Mesenchymal stem cell (in vitro differentiated cells and primary cell): ENCODE results near the gene FHOD3.

Source experiments
- DNase-seq: peaks from one replicate; pipeline ENCODE4 v3.0.0-alpha.2; 2013
- H2AFZ ChIP-seq: one replicate; pipeline ENCODE4 v1.6.1; 2013; ENCODE audit warnings: low read depth, mild to moderate bottlenecking, control low read depth, inconsistent platforms, low read length, moderate library complexity
- H2AK5ac ChIP-seq: 2 replicates; pipeline ENCODE4 v1.6.1; 2013; ENCODE audit warnings: low read length, moderate library complexity, mild to moderate bottlenecking, inconsistent platforms; ENCODE audit not compliant: severe bottlenecking
- H2BK120ac ChIP-seq: one replicate; pipeline ENCODE4 v1.6.1; 2013; ENCODE audit warnings: low read depth, mild to moderate bottlenecking, inconsistent platforms, low read length, moderate library complexity
- H2BK12ac ChIP-seq, 2 experiments: one replicate each; pipeline ENCODE4 v1.6.1; 2013; ENCODE audit warnings: inconsistent platforms in 2 of 2, low read length in 2 of 2, mild to moderate bottlenecking in 2 of 2, moderate library complexity in 2 of 2, control low read depth in 1 of 2
- H2BK15ac ChIP-seq: one replicate; pipeline ENCODE4 v1.6.1; 2013; ENCODE audit warnings: mild to moderate bottlenecking, low read depth, inconsistent platforms; ENCODE audit not compliant: poor library complexity, severe bottlenecking
- H2BK5ac ChIP-seq: 2 replicates; pipeline ENCODE4 v1.6.1; 2013; ENCODE audit warnings: low read depth, mild to moderate bottlenecking, low read length, control low read depth, inconsistent platforms; ENCODE audit not compliant: poor library complexity, severe bottlenecking
- H3K14ac ChIP-seq, 2 experiments: one replicate each; pipeline ENCODE4 v1.6.1; 2013; ENCODE audit warnings: inconsistent platforms in 2 of 2, low read length in 2 of 2, control low read depth in 1 of 2, mild to moderate bottlenecking in 1 of 2, moderate library complexity in 1 of 2
- H3K18ac ChIP-seq, 2 experiments: one replicate each; pipeline ENCODE4 v1.6.1; 2013; ENCODE audit warnings: inconsistent platforms in 2 of 2, low read length in 2 of 2, control low read depth in 1 of 2, low read depth in 1 of 2, mild to moderate bottlenecking in 1 of 2
- H3K23ac ChIP-seq, 2 experiments: one replicate each; pipeline ENCODE4 v1.6.1; 2013; ENCODE audit warnings: inconsistent platforms in 2 of 2, low read length in 2 of 2, mild to moderate bottlenecking in 2 of 2, moderate library complexity in 2 of 2, control low read depth in 1 of 2
- H3K27ac ChIP-seq: 2 replicates; pipeline ENCODE4 v1.5.1; 2013; ENCODE audit warnings: mild to moderate bottlenecking, moderate library complexity, low read length, control low read depth, inconsistent platforms; ENCODE audit not compliant: poor library complexity, severe bottlenecking
- H3K27me3 ChIP-seq, 2 experiments: 2 replicates each; pipeline versions ENCODE4 v1.6.1 to v1.7.0; 2013; ENCODE audit warnings: low read length in 2 of 2, mild to moderate bottlenecking in 2 of 2, moderate library complexity in 2 of 2, control low read depth in 1 of 2, inconsistent platforms in 1 of 2; ENCODE audit not compliant: control insufficient read depth in 1 of 2, insufficient read depth in 1 of 2
- H3K36me3 ChIP-seq, 2 experiments: 2 replicates each; pipeline versions ENCODE4 v1.6.1 to v1.7.0; 2013; ENCODE audit warnings: low read length in 2 of 2, control low read depth in 1 of 2, inconsistent platforms in 1 of 2, low read depth in 1 of 2, mild to moderate bottlenecking in 1 of 2; ENCODE audit not compliant: insufficient read depth in 2 of 2, control insufficient read depth in 1 of 2
- H3K4ac ChIP-seq, 2 experiments: one replicate each; pipeline ENCODE4 v1.6.1; 2013; ENCODE audit warnings: inconsistent platforms in 2 of 2, low read length in 2 of 2, mild to moderate bottlenecking in 2 of 2, moderate library complexity in 2 of 2, control low read depth in 1 of 2, low read depth in 1 of 2
- H3K4me1 ChIP-seq: 2 replicates; pipeline ENCODE4 v1.6.1; 2013; ENCODE audit warnings: low read depth, low read length, control low read depth; ENCODE audit not compliant: control insufficient read depth, insufficient read depth
- H3K4me2 ChIP-seq: 2 replicates; pipeline ENCODE4 v1.6.1; 2013; ENCODE audit warnings: low read length, mild to moderate bottlenecking, inconsistent platforms; ENCODE audit not compliant: poor library complexity, severe bottlenecking
- H3K4me3 ChIP-seq, 2 experiments: 2 replicates each; pipeline versions ENCODE4 v1.5.1 to v1.7.0; 2013; ENCODE audit warnings: low read length in 2 of 2, mild to moderate bottlenecking in 2 of 2, control low read depth in 1 of 2, low read depth in 1 of 2; ENCODE audit not compliant: insufficient read depth in 1 of 2
- H3K79me1 ChIP-seq: replicated peaks from 2 replicates; pipeline ENCODE4 v1.6.1; 2013; ENCODE audit warnings: mild to moderate bottlenecking, control low read depth, low read length, inconsistent platforms; ENCODE audit not compliant: poor library complexity, severe bottlenecking
- H3K9ac ChIP-seq: 2 replicates; pipeline ENCODE4 v1.7.0; 2013; ENCODE audit warnings: mild to moderate bottlenecking, low read length, moderate library complexity
- H3K9me3 ChIP-seq: 2 replicates; pipeline ENCODE4 v1.7.0; 2013; ENCODE audit warnings: mild to moderate bottlenecking, low read length; ENCODE audit not compliant: control insufficient read depth
- H4K8ac ChIP-seq: one replicate; pipeline ENCODE4 v1.6.1; 2013; ENCODE audit warnings: inconsistent platforms, mild to moderate bottlenecking, low read length, moderate library complexity
- H4K91ac ChIP-seq: one replicate; pipeline ENCODE4 v1.6.1; 2013; ENCODE audit warnings: mild to moderate bottlenecking, low read length, inconsistent platforms
- WGBS: methylation state at CpG from one replicate; pipeline ENCODE4 v1.1.7; 2013; ENCODE audit warnings: mixed read lengths; 5-methylcytosine and 5-hydroxymethylcytosine counted together

Gene FHOD3

GRCh38 chr18:36568487-36568886, 271.0 kb downstream of the FHOD3 start:
- H3K9ac ChIP-seq = no peak overlapping the region
- no peak overlapping the region for H2BK12ac ChIP-seq
- no peak overlapping the region for H2BK5ac ChIP-seq
- no peak overlapping the region for H2AK5ac ChIP-seq
- H2BK120ac ChIP-seq = no peak overlapping the region
- no peak overlapping the region for H3K4ac ChIP-seq
- no peaks in the 10 kb centered on the region for H3K27me3 ChIP-seq
- H2BK15ac ChIP-seq = no peak overlapping the region
- H3K9me3 ChIP-seq = no peaks in the 10 kb centered on the region
- no peak for DNase-seq
- H3K4me2 ChIP-seq = no peak overlapping the region
- H3K18ac ChIP-seq = no peak overlapping the region
- H3K14ac ChIP-seq = no peak overlapping the region
- H3K23ac ChIP-seq = no peak overlapping the region
- no peaks in the 10 kb centered on the region for H3K36me3 ChIP-seq
- H2AFZ ChIP-seq = no peak overlapping the region
- no peaks in the 10 kb centered on the region for H3K4me1 ChIP-seq
- no peak overlapping the region for H3K4me3 ChIP-seq
- peaks cover 16% of the 10 kb centered on the region for H3K79me1 ChIP-seq
- H4K8ac ChIP-seq = no peak overlapping the region
- H3K27ac ChIP-seq = no peak overlapping the region
- no peak overlapping the region for H4K91ac ChIP-seq
- WGBS = 94% methylated on average over 4 of the region's 4 CpGs

GRCh38 chr18:36572135-36572856, 274.8 kb downstream of the FHOD3 start:
- no peak overlapping the region for H2BK5ac ChIP-seq
- H3K18ac ChIP-seq = no peak overlapping the region
- H2AFZ ChIP-seq = no peak overlapping the region
- H3K4me2 ChIP-seq = peak overlapping the region; percentile 7
- H3K4me1 ChIP-seq = no peaks in the 10 kb centered on the region
- peak overlapping the region; percentile 49 for H2AK5ac ChIP-seq
- peak overlapping the region; percentile 46 for H3K9ac ChIP-seq
- no peak overlapping the region for H4K91ac ChIP-seq
- no peak overlapping the region for H3K23ac ChIP-seq
- no peak overlapping the region for H2BK120ac ChIP-seq
- H3K9me3 ChIP-seq = no peaks in the 10 kb centered on the region
- no peak overlapping the region for H2BK15ac ChIP-seq
- H2BK12ac ChIP-seq = no peak overlapping the region
- H3K4ac ChIP-seq = no peak overlapping the region
- peak; percentile 45 for DNase-seq
- H3K27ac ChIP-seq = no peak overlapping the region
- 30% methylated on average over 9 of the region's 10 CpGs for WGBS
- peaks cover 9% of the 10 kb centered on the region for H3K79me1 ChIP-seq
- no peaks in the 10 kb centered on the region for H3K27me3 ChIP-seq
- H3K4me3 ChIP-seq = no peak overlapping the region
- H3K14ac ChIP-seq = no peak overlapping the region
- H4K8ac ChIP-seq = no peak overlapping the region
- H3K36me3 ChIP-seq = peaks cover 0 to 2% of the 10 kb centered on the region in 2 experiments

- Histone ChIP-seq H3K4me1 (peaks cover 8% of the 10 kb centered on the region), H3K36me3 (peaks cover 0 to 12% of the 10 kb centered on the region in 2 experiments), H2BK5ac (no peak overlapping the region), H2BK12ac (no peak overlapping the region), H2AFZ (no peak overlapping the region), H3K4ac (no peak overlapping the region), H3K23ac (no peak overlapping the region), H3K14ac (no peak overlapping the region), H4K8ac (no peak overlapping the region), H2BK15ac (no peak overlapping the region), H3K27ac (no peak overlapping the region), H2BK120ac (no peak overlapping the region), H2AK5ac (no peak overlapping the region), H3K79me1 (peaks cover 16% of the 10 kb centered on the region), H3K4me2 (no peak overlapping the region), H3K27me3 (no peaks in the 10 kb centered on the region), H3K4me3 (no peak overlapping the region), H3K9me3 (no peaks in the 10 kb centered on the region), H3K9ac (no peak overlapping the region), H3K18ac (no peak overlapping the region), H4K91ac (no peak overlapping the region)
- DNase-seq = no peak
- 100% methylated on average over 1 of the region's 2 CpGs for WGBS
Observed at GRCh38 chr18:36576339-36576738, 278.8 kb downstream of the FHOD3 start.

- no peak overlapping the region for H2AFZ ChIP-seq
- H3K36me3 ChIP-seq = peaks cover 0 to 12% of the 10 kb centered on the region in 2 experiments
- no peak overlapping the region for H2BK15ac ChIP-seq
- no peaks in the 10 kb centered on the region for H3K9me3 ChIP-seq
- no peak overlapping the region for H4K91ac ChIP-seq
- peak; percentile 48 for DNase-seq
- no peaks in the 10 kb centered on the region for H3K27me3 ChIP-seq
- H2BK5ac ChIP-seq = no peak overlapping the region
- peak overlapping the region in 1 of 2 experiments; percentile 7 for H3K18ac ChIP-seq
- H3K4me3 ChIP-seq = no peak overlapping the region
- no peak overlapping the region for H2BK120ac ChIP-seq
- no peak overlapping the region for H2AK5ac ChIP-seq
- H3K4ac ChIP-seq = peak overlapping the region in 1 of 2 experiments; percentile 42
- 29% methylated on average over 2 of the region's 2 CpGs for WGBS
- peak overlapping the region; percentile 18 for H3K9ac ChIP-seq
- H3K27ac ChIP-seq = no peak overlapping the region
- no peak overlapping the region for H3K14ac ChIP-seq
- H4K8ac ChIP-seq = no peak overlapping the region
- peaks cover 13% of the 10 kb centered on the region for H3K4me1 ChIP-seq
- H3K23ac ChIP-seq = no peak overlapping the region
- peak overlapping the region in 1 of 2 experiments; percentile 63 for H2BK12ac ChIP-seq
- peaks cover 12% of the 10 kb centered on the region for H3K79me1 ChIP-seq
- no peak overlapping the region for H3K4me2 ChIP-seq
Observed at GRCh38 chr18:36578871-36579710, 281.6 kb downstream of the FHOD3 start.
